Astrocyte (in vitro differentiated cells and primary cell): ENCODE measurements around the gene SLC6A12. TPM values are rescaled to one million over a fixed set of nuclear protein-coding genes. Genes with fewer than 3 reads are reported as not detected.
"Not testable (repeated sequence)": the region's sequence is repeated elsewhere in the genome, so short reads cannot be mapped to it uniquely, and the experiment has no call there.

Experiments
- DNase-seq: peaks from one replicate; pipeline ENCODE4 v3.0.0-alpha.2; 2010; ENCODE audit warnings: low read depth
- FAIRE-seq: peaks from 2 replicates; lab custom pipeline; 2011; peaks lifted over from hg19 to GRCh38; lab: Jason Lieb, UNC
- H2AFZ ChIP-seq: 2 replicates; pipeline ENCODE4 v1.6.0; 2012; ENCODE audit warnings: low read depth, low read length, inconsistent platforms
- H3K27ac ChIP-seq: 2 replicates; pipeline ENCODE4 v1.5.1; 2011; ENCODE audit warnings: low read depth, low read length, inconsistent platforms
- H3K27me3 ChIP-seq: 2 replicates; pipeline ENCODE4 v1.6.0; 2011; ENCODE audit warnings: low read length, inconsistent platforms; ENCODE audit not compliant: insufficient read depth
- H3K36me3 ChIP-seq: 2 replicates; pipeline ENCODE4 v1.5.1; 2011; ENCODE audit warnings: low read length, inconsistent platforms; ENCODE audit not compliant: insufficient read depth
- H3K4me1 ChIP-seq: 2 replicates; pipeline ENCODE4 v1.5.1; 2011; ENCODE audit warnings: low read length, inconsistent platforms; ENCODE audit not compliant: insufficient read depth
- H3K4me2 ChIP-seq: 2 replicates; pipeline ENCODE4 v1.6.0; 2012; ENCODE audit warnings: low read length, inconsistent platforms
- H3K4me3 ChIP-seq: 2 replicates; pipeline ENCODE4 v1.5.1; 2011; ENCODE audit warnings: low read depth, mild to moderate bottlenecking, low read length, inconsistent platforms; ENCODE audit not compliant: insufficient read depth
- H3K79me2 ChIP-seq: 2 replicates; pipeline ENCODE4 v1.6.0; 2012; ENCODE audit warnings: mild to moderate bottlenecking, low read length, inconsistent platforms; ENCODE audit not compliant: insufficient read depth
- H3K9ac ChIP-seq: 2 replicates; pipeline ENCODE4 v1.6.0; 2012; ENCODE audit warnings: mild to moderate bottlenecking, low read length, inconsistent platforms
- H3K9me3 ChIP-seq: 2 replicates; pipeline ENCODE4 v1.5.1; 2012; ENCODE audit warnings: low read depth, mild to moderate bottlenecking, low read length, inconsistent platforms; ENCODE audit not compliant: insufficient read depth
- H4K20me1 ChIP-seq: 2 replicates; pipeline ENCODE4 v1.6.0; 2012; ENCODE audit warnings: low read length, inconsistent platforms; ENCODE audit not compliant: insufficient read depth
- H3K27ac Mint-ChIP-seq: one replicate; pipeline ENCODE4 v1.8.0; 2021; ENCODE audit warnings: mild to moderate bottlenecking, mixed read lengths; ENCODE audit not compliant: unreplicated experiment
- H3K27me3 Mint-ChIP-seq: one replicate; pipeline ENCODE4 v1.8.0; 2021; ENCODE audit warnings: low read depth, mixed read lengths; ENCODE audit not compliant: unreplicated experiment
- H3K36me3 Mint-ChIP-seq: one replicate; pipeline ENCODE4 v1.8.0; 2021; ENCODE audit warnings: low read depth, mixed read lengths; ENCODE audit not compliant: unreplicated experiment
- H3K4me1 Mint-ChIP-seq: one replicate; pipeline ENCODE4 v1.8.0; 2021; ENCODE audit warnings: low read depth, mixed read lengths; ENCODE audit not compliant: unreplicated experiment
- H3K4me3 Mint-ChIP-seq: one replicate; pipeline ENCODE4 v1.8.0; 2021; ENCODE audit warnings: mild to moderate bottlenecking, moderate library complexity, mixed read lengths; ENCODE audit not compliant: unreplicated experiment
- H3K9me3 Mint-ChIP-seq: one replicate; pipeline ENCODE4 v1.8.0; 2021; ENCODE audit warnings: mild to moderate bottlenecking, mixed read lengths; ENCODE audit not compliant: unreplicated experiment
- EZH2 ChIP-seq: IDR thresholded peaks from 2 replicates; pipeline ENCODE4 v1.6.1; 2012; ENCODE audit warnings: mild to moderate bottlenecking, low read length, inconsistent platforms; ENCODE audit not compliant: insufficient read depth
- total RNA-seq: library from RNA; stranded (reverse); gene quantifications from 2 replicates; pipeline ENCODE4 v1.2.1, GENCODE V29; 2021
- TF ChIP-seq, protein P1 (sequence below): IDR thresholded peaks from 2 replicates; pipeline ENCODE4 v1.5.1; 2011; ENCODE audit warnings: low read depth, mild to moderate bottlenecking, inconsistent platforms, low read length, moderate library complexity; ENCODE audit not compliant: insufficient read depth

Gene SLC6A12
- total RNA-seq, 1 donor from 2014 or later = 3.0 TPM

DNA sequence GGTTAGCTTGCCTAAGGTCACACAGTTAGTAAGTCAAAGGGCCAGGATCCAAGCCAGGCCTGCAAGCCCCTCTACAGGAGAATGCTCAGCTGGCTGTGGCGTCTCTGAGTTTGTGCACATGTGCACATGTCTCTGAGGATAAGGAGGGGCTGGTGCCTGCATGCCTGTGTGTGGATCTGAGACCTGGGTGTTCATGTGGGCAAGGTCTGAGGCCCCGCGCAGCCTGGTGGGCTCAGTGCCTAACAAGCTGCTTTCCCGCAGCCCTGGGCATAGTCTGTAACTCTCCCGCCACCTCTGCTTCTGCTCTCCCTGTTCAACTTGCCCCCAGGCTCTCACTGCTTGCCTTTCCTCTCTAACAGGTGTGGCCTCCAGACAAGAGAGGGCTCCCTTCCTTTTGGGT, 4.3 kb upstream of the SLC6A12 start:
- Histone ChIP-seq H3K79me2 (no peaks in the 10 kb centered on the region), H3K4me3 (no peak overlapping the region), H3K36me3 (no peaks in the 10 kb centered on the region), H3K4me1 (no peaks in the 10 kb centered on the region), H3K27me3 (peaks cover 12% of the 10 kb centered on the region), H3K9me3 (no peaks in the 10 kb centered on the region), H3K4me2 (no peak overlapping the region), H3K27ac (no peak overlapping the region), H4K20me1 (no peaks in the 10 kb centered on the region), H3K9ac (no peak overlapping the region), H2AFZ (no peak overlapping the region)
- Mint-ChIP-seq H3K27me3 (peaks cover 28% of the 10 kb centered on the region), H3K4me3 (no peak overlapping the region), H3K36me3 (peaks cover 5% of the 10 kb centered on the region), H3K9me3 (peaks cover 4% of the 10 kb centered on the region), H3K27ac (no peak overlapping the region), H3K4me1 (peaks cover 4% of the 10 kb centered on the region)
- TF ChIP-seq EZH2 = no peak
- TF ChIP-seq, protein P1, sequence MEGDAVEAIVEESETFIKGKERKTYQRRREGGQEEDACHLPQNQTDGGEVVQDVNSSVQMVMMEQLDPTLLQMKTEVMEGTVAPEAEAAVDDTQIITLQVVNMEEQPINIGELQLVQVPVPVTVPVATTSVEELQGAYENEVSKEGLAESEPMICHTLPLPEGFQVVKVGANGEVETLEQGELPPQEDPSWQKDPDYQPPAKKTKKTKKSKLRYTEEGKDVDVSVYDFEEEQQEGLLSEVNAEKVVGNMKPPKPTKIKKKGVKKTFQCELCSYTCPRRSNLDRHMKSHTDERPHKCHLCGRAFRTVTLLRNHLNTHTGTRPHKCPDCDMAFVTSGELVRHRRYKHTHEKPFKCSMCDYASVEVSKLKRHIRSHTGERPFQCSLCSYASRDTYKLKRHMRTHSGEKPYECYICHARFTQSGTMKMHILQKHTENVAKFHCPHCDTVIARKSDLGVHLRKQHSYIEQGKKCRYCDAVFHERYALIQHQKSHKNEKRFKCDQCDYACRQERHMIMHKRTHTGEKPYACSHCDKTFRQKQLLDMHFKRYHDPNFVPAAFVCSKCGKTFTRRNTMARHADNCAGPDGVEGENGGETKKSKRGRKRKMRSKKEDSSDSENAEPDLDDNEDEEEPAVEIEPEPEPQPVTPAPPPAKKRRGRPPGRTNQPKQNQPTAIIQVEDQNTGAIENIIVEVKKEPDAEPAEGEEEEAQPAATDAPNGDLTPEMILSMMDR = no peak
- FAIRE-seq (no peak), DNase-seq (no peak)

GRCh38 chr12:217029-217428, 3.1 kb upstream of the SLC6A12 start:
- not testable (repeated sequence) for FAIRE-seq

DNA sequence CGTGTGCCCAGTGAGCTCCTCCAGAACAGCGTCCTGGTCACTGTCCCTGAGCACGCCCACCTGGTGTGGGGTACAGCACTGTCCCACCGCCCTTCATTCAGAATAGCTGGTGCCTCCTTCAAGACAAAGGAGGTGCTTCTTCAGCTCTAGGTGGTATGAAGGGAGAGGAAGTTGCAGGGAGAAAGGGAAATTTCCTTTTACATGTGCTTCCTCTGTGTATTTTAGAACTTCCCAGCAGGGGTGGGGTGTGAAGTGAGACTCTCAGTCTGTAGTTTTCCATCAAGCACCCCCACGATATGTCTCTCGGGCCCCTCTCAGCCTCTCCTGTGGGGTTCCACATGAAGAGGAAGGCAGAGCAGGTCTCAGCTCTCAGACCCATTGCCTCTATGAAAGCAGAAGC, 1.2 kb upstream of the SLC6A12 start:
- TF ChIP-seq, protein P1 = no peak
- TF ChIP-seq EZH2 = no peak
- H3K36me3 ChIP-seq = no peaks in the 10 kb centered on the region
- Mint-ChIP-seq H3K27ac (no peak overlapping the region), H3K36me3 (peaks cover 9% of the 10 kb centered on the region), H3K4me3 (no peak overlapping the region), H3K27me3 (peaks cover 25% of the 10 kb centered on the region), H3K9me3 (peaks cover 4% of the 10 kb centered on the region), H3K4me1 (peaks cover 12% of the 10 kb centered on the region)
- H3K9me3 ChIP-seq = no peaks in the 10 kb centered on the region
- H3K27ac ChIP-seq = no peak overlapping the region
- no peak for DNase-seq
- H3K4me2 ChIP-seq = no peak overlapping the region
- H3K4me1 ChIP-seq = no peaks in the 10 kb centered on the region
- H3K4me3 ChIP-seq = no peak overlapping the region
- no peak for FAIRE-seq
- H4K20me1 ChIP-seq = no peaks in the 10 kb centered on the region
- no peak overlapping the region for H2AFZ ChIP-seq
- H3K9ac ChIP-seq = no peak overlapping the region
- no peaks in the 10 kb centered on the region for H3K79me2 ChIP-seq
- peaks cover 22% of the 10 kb centered on the region for H3K27me3 ChIP-seq

More at GRCh38 chr12:217029-217428, 3.1 kb upstream of the SLC6A12 start:
- not testable (repeated sequence) for H3K9me3 ChIP-seq, H3K36me3 ChIP-seq, H4K20me1 ChIP-seq, DNase-seq, H3K9me3 Mint-ChIP-seq, H2AFZ ChIP-seq, H3K9ac ChIP-seq, H3K79me2 ChIP-seq, H3K4me3 ChIP-seq, H3K4me3 Mint-ChIP-seq, H3K4me1 ChIP-seq, H3K27ac Mint-ChIP-seq, H3K4me2 ChIP-seq, H3K27ac ChIP-seq, H3K36me3 Mint-ChIP-seq
- peaks cover 12% of the 10 kb centered on the region for H3K27me3 ChIP-seq
- H3K27me3 Mint-ChIP-seq = peaks cover 18% of the 10 kb centered on the region
- H3K4me1 Mint-ChIP-seq = peaks cover 12% of the 10 kb centered on the region
